ENCODE measurements around the gene GPR27.

Gene GPR27

DNA sequence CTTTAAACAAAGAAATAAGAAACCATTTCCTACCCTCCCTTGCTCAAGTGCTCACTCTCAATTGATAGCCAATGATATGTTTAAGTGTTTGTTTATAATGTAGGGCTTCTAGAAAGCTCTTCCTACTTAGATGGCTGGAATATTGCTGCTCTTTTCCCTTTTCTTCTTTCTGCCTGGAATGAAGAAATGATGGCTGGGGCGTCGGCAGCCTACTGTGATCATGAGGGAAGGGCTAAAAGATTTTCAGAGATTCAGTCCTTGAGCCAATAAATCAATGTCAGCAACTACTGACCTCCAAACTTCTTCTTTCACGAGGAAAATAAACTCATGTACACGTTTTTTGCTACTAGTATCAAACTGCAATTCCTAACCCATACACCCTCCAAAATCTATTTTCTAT is 2.1 kb upstream of the GPR27 start:
- H3K4me1 ChIP-seq (ENCODE audit: insufficient read depth, low read length, poor library complexity, severe bottlenecking): no peaks in the 10 kb centered on the region
- H3K36me3 ChIP-seq (ENCODE audit: insufficient read depth, low read length): no peaks in the 10 kb centered on the region
- H4K20me1 ChIP-seq (ENCODE audit: insufficient read depth, low read length, poor library complexity, severe bottlenecking): no peaks in the 10 kb centered on the region
- H3K9ac ChIP-seq (ENCODE audit: low read depth, low read length, poor library complexity, severe bottlenecking): no peak overlapping the region
- no peak overlapping the region for H3K4me2 ChIP-seq (ENCODE audit: low read depth, low read length, poor library complexity, severe bottlenecking)
- H3K4me3 ChIP-seq (ENCODE audit: low read length, poor library complexity, severe bottlenecking): no peak overlapping the region
- H3F3A ChIP-seq (ENCODE audit: low read depth): no peaks in the 10 kb centered on the region
- H3K9me2 ChIP-seq (replicated peaks; ENCODE audit: low read depth, low read length): no peaks in the 10 kb centered on the region
- peaks cover 5% of the 10 kb centered on the region for H3K27me3 ChIP-seq (ENCODE audit: insufficient read depth, low read length, poor library complexity, severe bottlenecking)
- H3K79me2 ChIP-seq (ENCODE audit: insufficient read depth, low read length): no peaks in the 10 kb centered on the region
- H3K9me3 ChIP-seq (ENCODE audit: insufficient read depth, low read depth, low read length): no peaks in the 10 kb centered on the region
- H2AFZ ChIP-seq (ENCODE audit: low read length): no peak overlapping the region
- TF ChIP-seq, protein P1, sequence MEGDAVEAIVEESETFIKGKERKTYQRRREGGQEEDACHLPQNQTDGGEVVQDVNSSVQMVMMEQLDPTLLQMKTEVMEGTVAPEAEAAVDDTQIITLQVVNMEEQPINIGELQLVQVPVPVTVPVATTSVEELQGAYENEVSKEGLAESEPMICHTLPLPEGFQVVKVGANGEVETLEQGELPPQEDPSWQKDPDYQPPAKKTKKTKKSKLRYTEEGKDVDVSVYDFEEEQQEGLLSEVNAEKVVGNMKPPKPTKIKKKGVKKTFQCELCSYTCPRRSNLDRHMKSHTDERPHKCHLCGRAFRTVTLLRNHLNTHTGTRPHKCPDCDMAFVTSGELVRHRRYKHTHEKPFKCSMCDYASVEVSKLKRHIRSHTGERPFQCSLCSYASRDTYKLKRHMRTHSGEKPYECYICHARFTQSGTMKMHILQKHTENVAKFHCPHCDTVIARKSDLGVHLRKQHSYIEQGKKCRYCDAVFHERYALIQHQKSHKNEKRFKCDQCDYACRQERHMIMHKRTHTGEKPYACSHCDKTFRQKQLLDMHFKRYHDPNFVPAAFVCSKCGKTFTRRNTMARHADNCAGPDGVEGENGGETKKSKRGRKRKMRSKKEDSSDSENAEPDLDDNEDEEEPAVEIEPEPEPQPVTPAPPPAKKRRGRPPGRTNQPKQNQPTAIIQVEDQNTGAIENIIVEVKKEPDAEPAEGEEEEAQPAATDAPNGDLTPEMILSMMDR (conservative IDR thresholded peaks at IDR 0.05; ENCODE audit: low read length): no peak
- no peak for TF ChIP-seq EZH2phosphoT487 (IDR thresholded peaks at IDR 0.05; ENCODE audit: borderline replicate concordance)

DNA sequence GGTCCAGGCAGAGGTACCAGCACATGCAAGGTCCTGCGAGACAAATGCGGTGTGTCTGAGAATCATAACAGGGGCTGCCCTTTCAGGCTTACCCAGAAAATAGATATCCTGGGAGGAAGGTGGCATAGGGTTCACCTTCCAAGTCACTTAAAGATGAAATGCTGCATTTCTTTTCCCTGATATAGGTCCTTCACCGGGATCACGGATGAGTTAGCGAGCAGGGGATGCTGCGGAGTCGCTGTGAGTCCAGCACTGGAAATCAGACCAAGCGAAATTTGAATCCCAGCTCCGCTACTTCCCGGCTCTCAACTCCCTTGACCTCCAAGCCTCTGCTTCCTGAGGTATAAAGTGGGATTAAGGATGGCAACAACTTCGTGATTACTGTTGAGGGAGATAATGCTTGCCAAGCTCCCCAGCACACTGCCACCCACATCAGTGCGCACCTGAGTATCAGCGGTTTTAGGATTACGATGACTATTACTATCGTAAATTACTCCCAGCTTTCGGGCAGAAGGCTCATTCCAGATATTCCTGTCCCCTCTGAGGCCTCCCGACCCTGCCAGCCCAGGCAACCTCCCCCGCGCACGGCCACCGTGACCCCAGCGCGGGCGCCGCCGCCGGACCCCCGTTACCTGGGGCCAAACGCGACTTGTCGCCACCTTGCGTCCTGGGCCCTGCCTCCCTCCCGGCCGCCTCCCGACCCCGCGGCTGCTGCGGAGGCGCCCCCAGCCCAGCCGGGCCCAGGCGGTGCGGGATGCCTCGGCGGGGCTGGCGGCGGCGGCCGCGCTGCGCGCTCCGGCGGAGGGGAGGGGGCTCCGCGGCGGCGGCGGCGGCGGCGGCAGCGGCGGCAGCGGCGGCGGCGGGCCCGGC is 589 bp upstream of the GPR27 start:
- Histone ChIP-seq H3K4me2 (ENCODE audit: low read depth, low read length, poor library complexity, severe bottlenecking) (no peak overlapping the region), H3K36me3 (ENCODE audit: insufficient read depth, low read length) (no peaks in the 10 kb centered on the region), H3K4me1 (ENCODE audit: insufficient read depth, low read length, poor library complexity, severe bottlenecking) (no peaks in the 10 kb centered on the region), H3K27me3 (ENCODE audit: insufficient read depth, low read length, poor library complexity, severe bottlenecking) (peaks cover 8% of the 10 kb centered on the region), H4K20me1 (ENCODE audit: insufficient read depth, low read length, poor library complexity, severe bottlenecking) (no peaks in the 10 kb centered on the region), H3K9me3 (ENCODE audit: insufficient read depth, low read depth, low read length) (no peaks in the 10 kb centered on the region), H3K4me3 (ENCODE audit: low read length, poor library complexity, severe bottlenecking) (no peak overlapping the region), H3K9me2 (replicated peaks; ENCODE audit: low read depth, low read length) (no peaks in the 10 kb centered on the region), H3K79me2 (ENCODE audit: insufficient read depth, low read length) (no peaks in the 10 kb centered on the region), H2AFZ (ENCODE audit: low read length) (no peak overlapping the region), H3F3A (ENCODE audit: low read depth) (no peaks in the 10 kb centered on the region), H3K9ac (ENCODE audit: low read depth, low read length, poor library complexity, severe bottlenecking) (no peak overlapping the region)
- TF ChIP-seq, protein P1 (conservative IDR thresholded peaks at IDR 0.05; ENCODE audit: low read length): no peak
- TF ChIP-seq EZH2phosphoT487 (IDR thresholded peaks at IDR 0.05; ENCODE audit: borderline replicate concordance): no peak

DNA sequence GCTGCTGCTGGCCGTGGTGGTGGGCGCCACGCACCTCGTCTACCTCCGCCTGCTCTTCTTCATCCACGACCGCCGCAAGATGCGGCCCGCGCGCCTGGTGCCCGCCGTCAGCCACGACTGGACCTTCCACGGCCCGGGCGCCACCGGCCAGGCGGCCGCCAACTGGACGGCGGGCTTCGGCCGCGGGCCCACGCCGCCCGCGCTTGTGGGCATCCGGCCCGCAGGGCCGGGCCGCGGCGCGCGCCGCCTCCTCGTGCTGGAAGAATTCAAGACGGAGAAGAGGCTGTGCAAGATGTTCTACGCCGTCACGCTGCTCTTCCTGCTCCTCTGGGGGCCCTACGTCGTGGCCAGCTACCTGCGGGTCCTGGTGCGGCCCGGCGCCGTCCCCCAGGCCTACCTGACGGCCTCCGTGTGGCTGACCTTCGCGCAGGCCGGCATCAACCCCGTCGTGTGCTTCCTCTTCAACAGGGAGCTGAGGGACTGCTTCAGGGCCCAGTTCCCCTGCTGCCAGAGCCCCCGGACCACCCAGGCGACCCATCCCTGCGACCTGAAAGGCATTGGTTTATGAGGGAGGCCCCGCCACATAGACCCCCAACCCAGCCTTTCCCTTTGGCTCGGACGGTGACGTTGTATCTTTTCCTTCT is 1.1 kb downstream of the GPR27 start:
- H3F3A ChIP-seq (ENCODE audit: low read depth): no peaks in the 10 kb centered on the region
- H3K36me3 ChIP-seq (ENCODE audit: insufficient read depth, low read length): no peaks in the 10 kb centered on the region
- H3K4me3 ChIP-seq (ENCODE audit: low read length, poor library complexity, severe bottlenecking): no peak overlapping the region
- no peak overlapping the region for H3K4me2 ChIP-seq (ENCODE audit: low read depth, low read length, poor library complexity, severe bottlenecking)
- no peaks in the 10 kb centered on the region for H3K79me2 ChIP-seq (ENCODE audit: insufficient read depth, low read length)
- peaks cover 16% of the 10 kb centered on the region for H3K27me3 ChIP-seq (ENCODE audit: insufficient read depth, low read length, poor library complexity, severe bottlenecking)
- no peaks in the 10 kb centered on the region for H4K20me1 ChIP-seq (ENCODE audit: insufficient read depth, low read length, poor library complexity, severe bottlenecking)
- no peak overlapping the region for H3K9ac ChIP-seq (ENCODE audit: low read depth, low read length, poor library complexity, severe bottlenecking)
- no peaks in the 10 kb centered on the region for H3K9me3 ChIP-seq (ENCODE audit: insufficient read depth, low read depth, low read length)
- H2AFZ ChIP-seq (ENCODE audit: low read length): no peak overlapping the region
- H3K4me1 ChIP-seq (ENCODE audit: insufficient read depth, low read length, poor library complexity, severe bottlenecking): no peaks in the 10 kb centered on the region
- no peaks in the 10 kb centered on the region for H3K9me2 ChIP-seq (replicated peaks; ENCODE audit: low read depth, low read length)
- TF ChIP-seq, protein P1 (conservative IDR thresholded peaks at IDR 0.05; ENCODE audit: low read length): no peak
- TF ChIP-seq EZH2phosphoT487 (IDR thresholded peaks at IDR 0.05; ENCODE audit: borderline replicate concordance): no peak
